CD4-positive, alpha-beta T cell treated with Interleukin-4 for 4 hours (primary cell): Measurements from ENCODE around the gene PDS5A.
"Not testable (repeated sequence)": the region's sequence is repeated elsewhere in the genome, so short reads cannot be mapped to it uniquely, and the experiment has no call there.

Experiments used
- DNase-seq: peaks from one replicate; pipeline ENCODE4 v3.0.0-alpha.2; 2020

PDS5A gene

GRCh38 chr4:39977489-39978377, at the start of gene PDS5A:
Gene PDS5A, minus strand, starts transcription at chr4:39977911. Its CDS starts 1,334 bp downstream, at chr4:39976577.
- DNase-seq: peak; percentile 87

GRCh38 chr4:40024049-40024448, 46.3 kb upstream of the PDS5A start:
- not testable (repeated sequence) for DNase-seq

GRCh38 chr4:40021116-40021515, 43.4 kb upstream of the PDS5A start:
- not testable (repeated sequence) for DNase-seq

DNA sequence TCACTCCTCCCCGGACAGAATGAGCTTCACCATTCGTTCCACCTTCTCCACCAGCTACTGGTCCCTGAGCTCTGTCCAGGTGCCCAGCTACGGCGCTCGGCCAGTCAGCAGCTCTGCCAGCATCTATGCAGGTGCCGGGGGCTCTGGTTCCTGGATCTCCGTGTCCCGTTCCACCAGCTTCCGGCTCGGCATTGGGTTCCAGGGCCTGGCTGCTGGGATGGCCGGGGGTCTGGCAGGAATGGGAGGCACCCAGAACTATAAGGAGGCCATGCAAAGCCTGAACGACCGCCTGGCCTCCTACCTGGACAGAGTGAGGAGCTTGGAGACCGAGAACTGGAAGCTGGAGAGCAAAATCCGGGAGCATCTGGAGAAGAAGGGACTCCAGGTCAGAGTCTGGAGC, 42.5 kb upstream of the PDS5A start:
- DNase-seq: no peak

- DNase-seq: no peak
These were observed 38.3 kb upstream of the PDS5A start for GRCh38 chr4:40016007-40016406.

- no peak for DNase-seq
These were observed 26.3 kb upstream of the PDS5A start for GRCh38 chr4:40003986-40004385.

DNA sequence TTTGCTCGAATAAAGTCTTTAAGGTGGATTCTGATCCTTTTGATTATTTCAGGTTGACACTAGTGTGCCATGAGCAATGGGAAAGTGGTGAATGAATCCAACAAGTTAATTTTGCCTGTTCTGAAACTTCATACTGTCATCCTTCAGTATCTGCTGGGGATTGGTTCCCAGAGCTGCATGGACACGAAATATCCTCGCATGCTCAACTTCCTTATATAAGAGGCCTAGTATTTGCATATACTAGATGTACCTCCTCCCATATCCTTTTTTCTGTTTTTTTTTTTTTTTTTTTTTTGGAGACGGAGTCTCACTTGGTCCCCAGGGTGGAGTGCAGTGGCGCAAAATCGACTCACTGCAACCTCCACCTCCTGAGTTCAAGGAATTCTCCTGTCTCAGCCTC, 23.0 kb upstream of the PDS5A start:
- DNase-seq: no peak

GRCh38 chr4:39998659-39999345, 21.1 kb upstream of the PDS5A start:
- no peak for DNase-seq

DNA sequence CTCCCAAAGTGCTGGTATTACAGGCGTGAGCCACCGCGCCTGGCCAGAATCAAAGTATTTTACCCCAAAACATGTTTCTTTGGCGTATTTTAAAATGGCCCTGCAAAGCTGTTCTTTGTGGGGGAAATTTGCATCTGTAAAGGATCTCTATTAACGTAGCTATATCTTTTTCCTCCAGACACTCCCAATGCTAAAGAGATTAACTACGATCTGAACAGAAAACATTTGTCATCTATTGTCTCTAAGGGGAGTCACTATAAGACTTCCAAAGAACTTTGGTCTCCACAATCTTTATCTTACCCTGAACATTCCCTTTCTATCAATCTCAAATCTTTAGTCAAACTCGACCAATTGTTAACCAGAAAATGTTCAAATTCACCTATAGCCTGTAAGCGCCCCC, 19.1 kb upstream of the PDS5A start:
- no peak for DNase-seq

DNA sequence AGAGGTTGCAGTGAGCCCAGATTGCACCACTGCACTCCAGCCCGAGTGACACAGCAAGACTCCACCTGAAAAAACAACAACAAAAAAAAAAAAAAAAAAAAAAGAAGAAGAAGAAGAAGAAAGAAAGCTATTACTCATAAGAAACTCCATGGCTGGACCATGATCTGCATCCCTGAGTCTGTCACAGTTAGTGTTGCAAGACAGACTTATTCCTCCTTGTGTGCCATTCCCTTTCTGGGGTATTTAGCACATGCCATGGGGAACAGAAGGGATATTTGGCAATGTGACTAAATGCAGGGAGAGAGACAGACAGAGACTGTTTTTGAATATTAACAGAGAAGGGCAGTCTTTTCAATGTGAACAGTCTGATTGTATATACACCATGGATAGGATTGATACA, 16.7 kb upstream of the PDS5A start:
- DNase-seq: no peak

DNA sequence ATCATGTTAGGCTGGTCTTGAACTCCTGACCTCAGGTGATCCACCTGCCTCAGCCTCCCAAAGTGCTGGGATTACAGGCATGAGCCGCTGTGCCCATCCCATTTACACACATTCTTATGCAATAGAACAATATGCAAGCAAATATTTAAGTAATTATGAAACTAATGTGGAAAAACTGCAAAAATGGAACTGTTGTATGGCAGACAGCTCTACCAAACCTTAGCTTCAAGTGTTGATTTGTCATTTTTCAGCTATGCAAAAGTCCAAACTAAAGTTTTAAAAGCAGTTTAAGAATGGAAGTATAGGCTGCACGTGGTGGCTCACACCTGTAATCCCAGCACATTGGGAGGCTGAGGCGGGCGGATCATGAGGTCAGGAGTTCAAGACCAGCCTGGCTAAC, 11.7 kb upstream of the PDS5A start:
- not testable (repeated sequence) for DNase-seq

- no peak for DNase-seq
These were observed 9.8 kb upstream of the PDS5A start for GRCh38 chr4:39987485-39987884.

- DNase-seq: no peak
These were observed 1.2 kb upstream of the PDS5A start for GRCh38 chr4:39978904-39979303.

DNA sequence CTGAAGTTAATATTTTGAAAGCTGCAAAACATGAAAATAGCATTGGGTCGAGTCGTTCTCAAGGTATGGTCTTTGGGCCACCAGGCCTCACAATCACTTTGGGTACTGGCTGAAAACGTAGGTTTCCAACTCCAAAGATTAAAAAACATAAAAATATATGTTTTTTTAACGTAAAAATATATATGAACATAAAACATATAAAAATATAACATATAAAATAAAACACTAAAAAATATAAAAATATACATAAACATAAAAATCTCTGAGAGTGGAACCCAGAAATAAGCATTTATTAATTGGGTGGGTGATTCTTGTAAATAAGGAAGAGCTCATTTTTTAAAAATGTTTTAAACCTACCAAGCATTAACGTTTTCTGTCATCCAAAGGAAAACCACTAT, 666 bp upstream of the PDS5A start:
- DNase-seq: no peak

GRCh38 chr4:39976945-39977488, 694 bp downstream of the PDS5A start:
- DNase-seq: peak; percentile 23

DNA sequence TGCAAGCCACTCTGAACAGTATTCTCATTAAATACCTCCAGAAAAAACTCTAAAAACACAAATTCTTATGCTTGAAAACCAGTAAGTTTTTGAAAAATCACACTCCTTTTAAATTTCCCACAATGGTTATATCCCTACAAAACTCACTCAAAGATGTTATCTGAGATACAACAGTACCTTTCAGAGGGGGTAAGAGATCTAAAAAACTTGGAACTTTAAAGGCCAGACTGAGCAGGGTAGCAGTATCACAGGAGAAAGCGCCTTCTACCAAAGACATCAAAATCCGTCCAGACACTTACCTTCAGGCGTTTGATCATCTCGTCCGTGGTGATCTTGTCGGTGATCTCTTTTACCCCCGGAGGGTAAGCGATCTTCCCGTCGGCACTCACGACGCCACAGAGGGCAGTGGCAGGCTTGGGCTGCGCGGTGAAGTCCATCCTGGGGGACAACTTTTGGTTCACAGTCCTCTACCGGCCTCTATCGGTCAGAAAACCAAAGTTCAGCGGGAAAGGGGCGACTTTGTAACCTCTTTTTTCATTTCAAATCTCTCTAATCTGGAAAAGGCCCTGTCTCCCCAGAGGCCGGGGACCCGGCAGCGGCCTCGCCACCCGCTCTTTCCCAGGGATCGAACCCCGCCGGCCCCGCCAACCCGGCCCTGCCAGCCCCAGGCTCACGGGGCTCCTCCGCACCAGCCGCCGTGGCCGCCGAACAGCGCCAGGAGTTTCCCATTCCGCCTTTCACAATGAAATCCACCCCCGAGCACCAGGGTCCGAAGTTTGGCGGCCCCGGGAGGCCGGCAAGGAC, 1.4 kb downstream of the PDS5A start:
- DNase-seq: peak; percentile 77

DNA sequence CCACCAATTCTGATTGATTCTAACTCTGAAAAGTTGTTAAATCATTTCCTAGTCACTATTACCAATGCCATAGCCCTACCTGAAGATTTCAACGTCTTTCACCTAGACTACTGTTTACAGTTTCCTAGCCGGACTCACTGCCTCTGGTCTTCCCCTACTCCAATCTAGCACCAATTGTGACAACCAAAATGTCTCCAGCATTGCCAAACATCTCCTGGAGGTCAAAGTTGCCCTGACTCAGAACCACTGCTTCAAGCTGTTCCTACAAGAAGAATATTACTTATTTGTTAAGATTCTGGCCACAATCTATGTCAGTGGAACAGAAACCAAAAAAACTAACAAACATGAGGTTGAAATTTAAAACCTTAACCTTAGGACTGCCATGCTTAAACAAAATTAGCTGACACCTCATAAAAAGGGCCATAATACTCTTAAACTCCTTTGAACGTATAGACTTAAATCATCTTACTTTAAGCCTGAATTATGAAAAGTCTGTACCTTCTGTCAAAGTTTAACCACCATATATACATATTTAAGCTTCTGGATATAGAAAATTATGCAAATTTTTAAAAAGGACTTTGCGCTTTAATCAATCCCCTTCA, 2.1 kb downstream of the PDS5A start:
- DNase-seq: no peak

GRCh38 chr4:39973052-39973451, 4.7 kb downstream of the PDS5A start:
- not testable (repeated sequence) for DNase-seq

- DNase-seq: no peak
These were observed 6.8 kb downstream of the PDS5A start for GRCh38 chr4:39970671-39971640.

DNA sequence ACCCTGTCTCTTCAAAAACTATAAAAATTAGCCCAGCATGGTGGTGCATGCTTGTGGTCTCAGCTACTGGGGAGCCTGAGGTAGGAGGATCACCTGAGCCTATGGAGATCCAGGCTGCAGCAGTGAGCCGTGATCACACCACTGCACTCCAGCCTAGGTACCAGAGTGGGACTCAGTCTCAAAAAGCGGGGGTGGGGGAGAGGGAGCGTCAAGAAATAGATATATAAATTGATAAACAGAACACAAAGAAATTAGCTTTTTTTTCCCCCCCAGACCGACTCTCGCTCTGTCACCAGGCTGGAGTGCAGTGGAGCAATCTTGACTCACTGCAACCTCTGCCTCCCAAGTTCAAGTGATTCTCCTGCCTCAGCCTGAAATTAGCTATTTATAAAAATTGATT, 14.1 kb downstream of the PDS5A start:
- DNase-seq: no peak

DNA sequence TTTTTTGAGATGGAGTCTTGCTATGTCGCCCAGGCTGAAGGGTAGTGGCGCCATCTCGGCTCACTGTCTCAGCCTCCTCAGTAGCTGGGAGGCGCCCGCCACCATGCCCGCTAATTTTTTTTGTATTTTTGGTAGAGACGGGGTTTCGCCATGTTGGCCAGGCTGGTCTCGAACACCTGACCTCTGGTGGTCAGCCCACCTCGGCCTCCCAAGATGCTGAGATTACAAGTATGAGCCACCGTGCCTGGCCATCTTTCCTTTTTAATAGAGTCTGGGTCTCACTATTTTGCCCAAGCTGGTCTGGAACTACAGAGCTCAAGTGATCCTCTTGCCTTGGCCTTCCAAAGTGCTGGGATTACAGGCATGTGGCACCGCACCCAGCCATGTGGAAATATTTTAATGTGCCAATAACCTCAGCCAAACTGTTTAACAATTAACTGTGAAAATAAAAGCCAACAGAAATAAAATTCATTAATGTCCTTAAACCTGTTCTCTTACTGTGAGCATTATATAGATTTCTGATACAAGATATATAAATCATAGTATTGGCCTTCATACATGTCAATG, 16.3 kb downstream of the PDS5A start:
- no peak for DNase-seq
